ENCODE results near the gene FDX2. TPM values are rescaled to one million over a fixed set of nuclear protein-coding genes. Genes with fewer than 3 reads are reported as not detected.
A peak's percentile ranks its signal among the peaks of the same experiment; 100 is the strongest.

Gene FDX2
- total and polyA plus RNA-seq, 2 donors (not counting 1 experiment from before 2014, with no cell fraction given) = 13.9 to 21.5 TPM

- WGBS (ENCODE audit: insufficient coverage) = 1% methylated on average over 33 of the region's 37 CpGs
- Histone ChIP-seq H3K27ac (ENCODE audit: low read length in 2 of 2) (peak overlapping the region; percentile 90 to 97), H3K4me1 (ENCODE audit: control insufficient read depth in 2 of 2, insufficient read depth in 2 of 2, low read length in 2 of 2) (peaks cover 13 to 35% of the 10 kb centered on the region in 2 donors), H3K36me3 (replicated peaks in 1 of 2; ENCODE audit: control extremely low read depth in 1 of 2, control insufficient read depth in 1 of 2, extremely low read depth in 1 of 2, insufficient read depth in 2 of 2, low read length in 1 of 2) (peaks cover 0 to 3% of the 10 kb centered on the region in 2 experiments), H2AFZ (ENCODE audit: insufficient read depth, low read depth, low read length, poor library complexity, severe bottlenecking) (peak overlapping the region; percentile 12), H3K9ac (ENCODE audit: low read length) (peak overlapping the region; percentile 74), H3K4me2 (replicated peaks; ENCODE audit: low read depth, low read length, poor library complexity, severe bottlenecking) (peak overlapping the region; percentile 84), H3K9me3 (ENCODE audit: control extremely low read depth in 1 of 3, control insufficient read depth in 2 of 3, insufficient read depth in 1 of 3, low read length in 2 of 3) (no peaks in the 10 kb centered on the region), H3K4me3 (ENCODE audit: control extremely low read depth in 1 of 5, extremely low read depth in 1 of 5, insufficient read depth in 1 of 5, low read depth in 2 of 5, low read length in 4 of 5) (peak overlapping the region; percentile 41 to 72 (median 56)), H3K27me3 (replicated peaks in 1 of 4; ENCODE audit: control extremely low read depth in 1 of 4, control insufficient read depth in 3 of 4, insufficient read depth in 4 of 4, low read length in 3 of 4) (no peaks in the 10 kb centered on the region), H4K20me1 (ENCODE audit: control insufficient read depth, insufficient read depth, low read length, poor library complexity, severe bottlenecking) (no peaks in the 10 kb centered on the region), H3K79me2 (ENCODE audit: control insufficient read depth, insufficient read depth, low read length) (peaks cover 3% of the 10 kb centered on the region)
- Mint-ChIP-seq H3K27ac (peak overlapping the region; percentile 94), H3K27me3 (no peaks in the 10 kb centered on the region), H3K4me3 (peak overlapping the region; percentile 88), H3K9me3 (ENCODE audit: insufficient read depth) (no peaks in the 10 kb centered on the region), H3K4me1 (peaks cover 35% of the 10 kb centered on the region)
- ChIA-PET POLR2A (interaction anchor here (0.6 to 3.5 kb wide), 12 partner anchors 10 to 374 kb away, joined by 3 to 32 read pairs (median 4); partner anchors contain the start of genes ICAM4, ICAM5, RAVER1 and TYK2), CTCF (interaction anchor here (0.7 to 9.2 kb wide), 25 partner anchors 10 to 372 kb away, joined by 3 to 570 read pairs (median 6); partner anchors contain the start of genes CDC37, ICAM4, ICAM5 and KRI1)
- intact Hi-C loops (cut with micrococcal nuclease) = loop anchor here (1.0 to 2.0 kb wide), 6 partner anchors 17 to 111 kb away; partner anchors contain the start of genes FDX2, ICAM4, RAVER1 and TYK2
- DNase-seq (peak; percentile 93), ATAC-seq (ENCODE audit: low read depth) (peak; percentile 64)
- TF ChIP-seq EZH2 (IDR thresholded peaks at IDR 0.05; ENCODE audit: borderline replicate concordance, insufficient read depth, low read depth, low read length, poor library complexity, severe bottlenecking) (no peak), CTCF (IDR thresholded peaks at IDR 0.05) (no peak)
These were observed 45.6 kb downstream of the FDX2 start for GRCh38 chr19:10270180-10270615.

All from B cell (primary cell).